Right kidney (tissue), 1 donor: ENCODE data around the gene LCN12.

Experiments used
- DNase-seq: peaks from one replicate; pipeline ENCODE4 v3.0.0-alpha.2; 2016

LCN12 gene

DNA sequence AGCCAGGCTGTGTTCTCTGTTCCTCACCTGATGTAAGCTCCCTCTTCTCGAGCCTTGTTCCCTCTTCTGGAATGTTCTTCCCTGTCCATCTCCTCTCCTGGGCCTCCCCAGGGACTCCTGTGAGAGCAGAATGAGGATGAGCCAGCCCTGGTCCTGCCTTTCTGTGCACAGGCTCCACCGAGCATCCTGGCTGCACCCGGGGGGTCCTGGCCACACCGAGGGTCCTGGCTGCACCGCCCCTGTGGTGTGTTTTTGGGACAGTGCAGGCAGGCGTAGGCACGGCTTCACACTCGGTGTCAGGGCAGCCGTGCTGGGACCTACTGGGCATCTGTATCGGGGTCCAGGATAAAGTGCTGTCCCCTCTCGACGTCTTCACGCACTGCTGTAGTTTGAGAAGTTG is 25.3 kb upstream of the LCN12 start:
- DNase-seq, result no peak

DNA sequence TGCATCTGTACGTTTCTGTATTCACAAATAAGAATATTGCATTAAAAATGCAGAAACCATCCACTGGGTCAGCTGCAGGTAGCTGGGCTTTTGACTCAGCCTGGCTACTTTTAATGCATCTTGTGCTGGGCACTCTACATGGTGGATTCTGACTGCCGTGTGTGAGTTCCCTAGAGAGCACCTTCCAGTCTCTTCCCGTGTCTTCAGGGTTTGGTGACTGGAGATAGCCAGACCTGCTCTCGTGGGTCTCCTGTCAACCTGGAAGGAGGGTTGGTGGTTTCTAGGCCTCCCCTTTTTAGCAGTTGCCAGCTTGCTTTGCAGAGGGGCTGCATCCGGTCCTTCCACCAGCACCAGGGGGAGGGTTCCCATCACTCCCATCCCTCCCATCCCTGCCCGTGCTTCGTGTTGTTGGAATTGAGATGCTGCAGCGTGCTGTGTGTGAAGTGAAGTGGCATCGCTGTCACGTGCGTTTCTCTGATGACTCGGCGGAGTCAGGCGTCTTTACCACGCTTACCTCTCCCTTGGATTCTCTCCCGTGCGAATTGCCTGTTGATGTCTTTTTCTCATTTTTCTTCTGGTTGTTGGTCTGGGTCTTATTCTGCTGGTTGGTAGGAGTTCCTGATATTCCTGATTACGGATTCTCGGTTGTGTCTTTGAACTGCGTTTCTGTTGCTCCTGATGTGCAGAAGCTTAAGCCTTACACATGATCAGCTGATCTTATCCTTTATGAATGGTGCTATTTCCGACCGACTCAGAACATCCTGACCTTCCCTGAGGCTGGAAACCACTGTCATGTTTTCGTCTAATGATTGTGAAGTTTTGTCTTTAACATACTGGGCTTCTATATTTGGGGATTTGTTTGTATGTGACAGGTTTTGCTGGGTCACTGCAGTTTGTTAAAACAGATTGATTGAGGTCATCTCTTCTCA is 24.5 kb upstream of the LCN12 start:
- DNase-seq, result no peak

DNA sequence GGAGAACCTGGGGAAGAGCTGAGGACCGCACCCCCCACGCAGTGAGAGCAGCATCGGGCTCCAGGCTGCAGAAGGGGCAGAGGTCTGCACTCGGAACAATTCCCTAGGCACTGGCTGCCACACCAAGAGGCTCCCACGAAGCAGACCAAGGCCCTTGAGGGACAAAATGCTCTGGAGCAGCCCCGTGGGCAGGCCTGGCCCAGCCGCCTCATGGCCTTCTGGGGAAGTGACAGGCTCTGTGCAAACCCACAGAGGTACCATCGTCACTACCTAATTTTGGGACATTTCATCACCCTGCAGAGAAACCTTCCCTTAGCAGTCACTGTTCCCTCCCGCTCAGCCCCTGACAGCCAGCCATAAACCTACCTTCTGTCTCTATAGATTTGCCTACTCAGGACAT is 23.5 kb upstream of the LCN12 start:
- DNase-seq, result no peak

DNA sequence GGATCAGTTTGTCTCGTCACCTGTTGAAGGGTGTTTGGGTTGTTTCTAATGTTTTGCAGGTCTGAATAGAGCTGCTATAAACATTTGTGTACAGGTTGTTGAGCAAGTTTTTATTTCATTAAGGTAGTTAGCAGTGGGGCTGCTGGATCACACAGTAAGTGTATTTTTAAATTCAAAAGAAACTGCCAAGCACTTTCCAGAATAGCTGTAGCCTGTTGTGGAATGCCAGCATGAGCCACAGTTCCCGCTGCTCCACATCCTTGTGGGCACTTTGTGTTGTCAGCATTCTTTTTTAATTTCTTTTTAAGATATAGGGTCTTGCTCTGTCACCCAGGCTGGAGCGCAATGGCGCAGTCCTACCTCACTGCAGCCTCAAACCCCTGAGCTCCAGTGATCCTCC is 22.1 kb upstream of the LCN12 start:
- no peak for DNase-seq

DNA sequence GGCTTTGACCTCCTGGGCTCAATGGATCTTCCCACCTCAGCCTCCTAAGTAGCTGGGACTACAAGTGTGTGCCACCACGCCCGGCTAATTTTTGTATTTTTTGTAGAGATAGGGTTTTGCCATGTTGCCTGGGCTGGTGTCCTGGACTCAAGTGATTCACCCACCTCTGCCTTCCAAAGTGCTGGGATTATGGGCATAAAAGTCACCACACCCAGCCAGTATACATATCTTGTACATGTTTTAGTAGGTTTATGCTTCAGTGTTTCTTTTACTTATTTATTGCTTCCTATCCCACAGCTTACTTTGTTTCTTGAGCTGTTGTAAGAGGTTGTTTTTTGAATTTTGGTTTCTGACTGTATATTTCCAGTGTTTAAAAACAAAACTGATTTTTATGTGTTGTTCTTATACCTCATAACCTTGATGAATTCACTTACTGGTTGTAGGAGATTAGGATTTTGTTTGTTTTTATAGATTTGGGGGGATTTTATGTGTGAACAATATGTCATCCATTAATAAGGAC is 20.4 kb upstream of the LCN12 start:
- DNase-seq, result no peak

DNA sequence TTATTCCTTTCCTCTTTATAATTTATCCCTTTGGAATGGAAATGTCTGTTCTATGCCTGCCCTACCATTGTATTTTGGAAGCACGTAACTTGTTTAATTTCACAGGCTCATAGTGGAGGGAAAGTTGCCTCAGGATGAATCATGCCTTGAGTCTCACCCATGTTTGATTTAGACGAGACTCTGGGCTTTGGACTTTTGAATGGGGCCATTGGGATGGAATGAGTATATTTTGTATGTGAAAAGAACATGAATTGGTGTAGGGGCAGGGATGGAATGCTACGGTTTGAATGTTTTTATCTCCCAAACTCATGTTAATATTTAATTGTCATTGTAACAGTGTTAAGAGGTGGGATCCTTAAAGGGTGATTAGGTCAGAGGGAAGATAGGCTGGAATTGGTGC is 17.8 kb upstream of the LCN12 start:
- no peak for DNase-seq

DNA sequence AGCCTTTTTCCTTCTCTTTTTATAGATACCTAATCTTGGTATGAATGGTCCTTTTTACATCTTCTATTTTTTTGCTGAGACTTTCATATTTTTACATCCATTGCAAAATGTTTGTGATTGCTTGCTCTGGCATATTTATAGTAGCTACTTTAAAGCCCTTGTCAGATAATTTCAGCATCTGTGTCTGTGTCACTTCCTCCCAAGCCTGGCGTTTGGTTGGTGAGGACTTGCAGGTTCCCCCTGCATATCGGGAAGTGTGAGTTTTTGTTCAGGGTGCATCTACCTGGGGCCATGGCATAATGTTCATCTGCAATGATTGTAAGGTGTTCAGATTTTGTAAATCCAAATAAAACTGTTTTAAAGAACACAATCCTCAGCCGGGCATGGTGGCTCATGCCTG is 16.4 kb upstream of the LCN12 start:
- no peak for DNase-seq

DNA sequence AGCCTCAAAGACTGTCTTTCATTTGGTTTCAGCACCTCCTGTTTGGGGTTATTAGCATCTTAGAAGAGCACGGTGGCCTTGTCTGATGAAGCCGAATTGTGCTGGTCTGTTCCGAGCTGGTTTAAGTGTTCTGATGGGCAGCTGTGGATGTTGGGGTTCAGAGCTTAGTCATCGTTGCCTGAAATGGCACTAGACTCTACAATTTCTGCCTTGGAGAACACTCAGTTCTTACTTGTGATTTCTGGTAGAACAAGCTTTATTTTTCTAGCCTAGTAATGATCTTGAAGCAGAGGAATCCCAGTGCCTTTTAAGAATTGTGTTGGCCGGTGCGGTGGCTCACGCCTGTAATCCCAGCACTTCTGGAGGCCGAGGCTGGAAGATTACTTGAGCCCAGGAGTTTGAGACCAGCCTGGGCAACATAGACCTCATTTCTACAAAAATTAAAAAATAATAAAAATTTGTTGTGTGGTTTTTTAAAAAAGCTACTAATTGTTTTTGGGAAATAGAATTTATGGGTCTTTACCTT is 15.4 kb upstream of the LCN12 start:
- no peak for DNase-seq

DNA sequence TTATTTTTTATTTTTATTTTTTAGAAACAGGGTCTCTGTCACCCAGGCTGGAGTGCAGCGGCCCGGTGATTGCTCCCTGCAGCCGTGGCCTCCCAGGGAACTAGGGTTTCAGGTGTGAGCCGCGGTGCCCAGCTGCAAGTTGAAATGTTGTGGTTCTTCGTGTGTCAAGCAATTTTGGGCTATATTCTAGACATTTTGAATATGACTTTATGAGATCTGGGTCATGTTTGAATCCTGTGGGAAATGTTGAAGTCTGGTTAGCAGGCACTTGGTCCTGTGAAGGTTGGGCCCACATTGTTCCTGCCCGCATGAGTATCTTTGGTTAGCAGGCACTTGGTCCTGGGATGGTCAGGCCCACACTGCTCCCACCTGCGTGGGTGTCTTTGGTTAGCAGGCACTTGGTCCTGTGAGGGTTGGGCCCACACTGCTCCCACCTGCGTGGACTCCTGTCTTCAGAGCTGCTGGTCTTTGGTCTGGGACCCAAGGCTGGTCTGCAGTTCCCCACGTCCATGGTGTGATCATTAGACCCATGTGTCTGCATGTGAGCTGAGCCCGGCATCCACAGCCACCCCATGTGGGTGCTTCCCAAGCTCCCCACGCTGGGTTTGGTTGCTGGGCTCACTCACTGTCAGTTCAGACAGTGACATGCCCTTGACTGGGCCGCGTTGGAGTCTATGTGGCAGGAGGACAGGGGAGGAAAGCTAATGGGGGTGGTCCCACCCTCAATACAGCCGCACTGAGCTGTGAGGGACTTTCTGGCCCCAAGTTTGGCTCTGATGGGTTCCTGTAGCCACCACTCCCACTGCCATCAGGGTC is 14.7 kb upstream of the LCN12 start:
- no peak for DNase-seq

DNA sequence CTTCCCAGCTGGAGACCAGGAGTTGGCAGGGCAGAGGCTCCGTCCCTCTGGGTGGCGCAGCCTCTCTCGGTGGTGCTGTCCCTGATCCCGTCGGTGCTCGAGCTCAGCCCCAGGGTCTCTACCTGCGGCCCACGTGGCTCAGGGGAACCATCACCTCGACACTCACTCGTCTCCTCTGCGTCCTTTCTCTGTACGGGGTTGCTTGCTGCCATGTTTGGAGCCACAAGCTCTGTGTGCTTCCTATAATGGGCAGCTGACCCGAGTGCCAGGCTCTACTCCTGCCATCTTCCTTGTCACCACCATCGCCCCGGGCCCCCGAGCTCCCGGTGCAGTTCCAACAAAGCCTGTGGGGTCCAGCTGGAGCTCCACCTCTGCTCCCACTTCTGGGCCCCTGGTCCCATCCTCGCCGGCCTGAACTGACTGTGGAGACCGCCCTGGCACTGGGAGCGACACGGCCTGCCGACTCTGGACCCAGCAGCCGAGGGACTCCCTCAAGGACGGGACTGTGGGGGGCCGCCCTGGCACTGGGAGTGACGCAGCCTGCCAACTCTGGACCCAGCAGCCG is 12.6 kb upstream of the LCN12 start:
- no peak for DNase-seq

DNA sequence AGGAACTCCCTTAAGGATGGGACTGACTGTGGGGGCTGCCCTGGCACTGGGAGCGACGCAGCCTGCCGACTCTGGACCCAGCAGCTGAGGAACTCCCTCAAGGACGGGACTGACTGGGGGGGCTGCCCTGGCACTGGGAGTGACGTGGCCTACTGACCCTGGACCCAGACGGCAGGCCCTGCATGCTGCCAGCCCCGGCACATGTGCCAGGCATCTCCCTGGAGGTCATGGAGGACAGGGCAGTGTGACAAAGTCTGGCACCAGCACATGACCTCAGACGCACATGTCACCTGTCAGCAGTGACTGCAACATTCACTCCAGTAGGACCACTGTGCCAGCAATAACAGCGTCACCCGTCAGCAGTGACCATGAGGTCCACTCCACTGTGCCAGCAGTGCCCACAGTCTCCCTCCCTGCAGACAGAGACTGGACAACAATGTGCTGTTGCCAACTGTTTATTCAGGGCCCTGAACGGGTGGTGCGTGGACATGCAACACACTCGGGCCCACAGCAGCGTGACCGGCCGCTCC is 12.0 kb upstream of the LCN12 start:
- no peak for DNase-seq

DNA sequence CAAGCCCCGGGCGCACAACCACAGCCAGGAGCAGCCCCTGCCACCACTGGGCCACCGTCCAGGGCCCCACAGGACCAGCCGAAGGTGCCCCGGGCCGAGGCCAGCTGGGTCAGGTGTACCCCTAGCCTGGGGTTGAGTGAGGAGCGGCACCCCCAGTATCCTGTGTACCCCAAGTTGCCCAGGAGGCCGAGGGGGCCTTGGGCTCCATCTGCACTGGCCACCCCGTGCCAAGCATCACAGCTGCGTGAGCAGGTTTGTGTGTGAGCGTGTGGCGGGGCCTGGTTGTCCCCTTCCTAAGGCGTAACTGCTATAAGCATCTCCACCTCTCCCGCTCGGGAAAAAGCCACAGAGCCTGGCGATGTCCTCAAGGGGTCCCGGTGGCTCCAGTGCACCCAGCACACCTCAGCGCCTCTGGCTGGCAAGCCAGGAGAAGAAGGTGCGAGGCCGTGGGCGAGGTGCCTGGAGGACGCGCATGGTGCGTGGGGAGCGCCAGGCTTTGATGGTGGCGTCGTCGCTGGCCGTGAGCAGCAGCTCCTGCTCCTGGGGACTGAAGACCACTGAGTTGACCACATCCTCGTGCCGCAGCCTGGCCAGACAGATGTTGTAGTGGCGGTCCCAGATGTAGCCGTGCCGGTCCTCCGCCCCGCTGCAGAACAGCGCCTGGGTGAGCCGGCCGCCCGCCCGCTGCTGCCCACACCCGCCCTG is 11.4 kb upstream of the LCN12 start:
- no peak for DNase-seq

DNA sequence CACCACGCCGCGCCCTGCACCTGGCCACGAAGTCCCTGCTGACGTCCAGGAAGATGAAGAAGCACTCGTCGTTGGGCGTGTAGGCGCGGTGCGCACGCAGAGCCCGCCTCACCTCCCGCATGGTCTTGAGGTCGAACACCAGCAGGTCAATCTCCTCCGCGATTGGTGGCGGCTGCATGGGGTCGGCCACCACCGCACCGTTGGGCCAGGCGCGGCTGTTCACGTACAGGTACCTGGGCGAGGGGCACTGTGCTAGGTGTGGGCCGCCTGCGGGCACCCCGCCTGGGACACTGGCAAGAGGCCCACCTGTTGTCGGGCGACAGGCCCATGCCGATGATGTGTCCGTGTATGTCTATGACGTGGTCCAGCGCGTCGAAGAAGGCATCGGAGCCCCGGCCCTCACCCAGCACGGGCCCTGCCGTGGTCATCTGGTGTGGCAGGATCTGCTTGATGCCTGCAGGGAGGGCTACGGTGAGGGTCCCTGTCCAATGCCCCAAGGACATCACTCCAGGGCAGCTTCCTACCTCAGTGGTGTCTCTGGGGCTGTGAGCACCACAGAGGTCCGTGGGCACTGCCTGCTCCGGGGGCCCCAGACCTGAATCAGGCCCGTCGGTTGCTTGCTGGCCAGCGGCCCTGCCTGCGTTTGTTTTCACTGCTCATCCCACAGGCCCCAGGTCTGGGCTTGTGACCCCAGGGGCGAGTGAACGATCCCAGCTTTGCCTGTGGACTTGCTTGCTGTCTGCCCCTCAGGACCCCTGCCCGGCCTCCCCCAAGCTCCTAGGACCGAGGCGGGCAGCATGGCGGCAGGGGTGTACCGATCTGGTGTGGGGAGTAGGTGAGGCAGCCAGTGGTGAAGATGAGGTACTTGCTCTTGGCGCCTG is 10.6 kb upstream of the LCN12 start:
- no peak for DNase-seq

DNA sequence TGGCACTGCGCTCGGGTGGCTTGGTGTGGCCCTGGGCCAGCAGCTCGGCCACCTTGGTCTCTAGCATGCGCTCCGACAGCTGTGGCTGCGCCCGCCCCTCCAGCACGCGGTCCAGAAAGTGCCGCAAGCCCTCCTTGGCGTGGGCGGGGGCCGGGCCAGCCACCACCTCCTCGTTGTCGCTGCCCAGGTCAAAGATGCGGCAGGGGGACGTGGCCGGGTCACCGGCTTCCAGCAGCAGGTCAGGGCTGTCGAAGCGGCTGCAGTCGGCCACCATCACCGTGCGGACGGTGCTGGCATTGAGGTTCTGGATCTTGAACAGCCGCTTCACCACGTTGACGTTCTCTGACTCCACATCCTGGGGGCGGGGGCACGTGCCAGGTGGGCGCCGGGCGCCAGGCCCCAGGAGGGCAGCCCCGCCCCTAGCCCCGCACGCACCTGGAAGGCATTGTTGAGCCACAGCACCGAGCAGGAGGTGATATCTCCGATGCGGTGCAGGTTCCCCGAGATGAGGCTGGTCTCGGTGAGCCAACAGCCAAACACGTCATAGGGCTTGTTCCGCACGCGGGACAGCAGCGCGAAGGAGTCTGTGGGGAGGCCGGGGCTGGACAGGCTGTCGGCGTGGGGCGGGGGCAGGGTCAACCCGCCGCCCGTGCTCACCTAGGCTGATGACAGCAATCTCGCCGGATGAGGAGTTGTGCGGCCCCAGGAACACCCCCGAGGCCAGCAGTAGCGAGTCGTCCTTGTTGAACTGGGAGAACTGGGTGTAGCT is 9.8 kb upstream of the LCN12 start:
- no peak for DNase-seq

DNA sequence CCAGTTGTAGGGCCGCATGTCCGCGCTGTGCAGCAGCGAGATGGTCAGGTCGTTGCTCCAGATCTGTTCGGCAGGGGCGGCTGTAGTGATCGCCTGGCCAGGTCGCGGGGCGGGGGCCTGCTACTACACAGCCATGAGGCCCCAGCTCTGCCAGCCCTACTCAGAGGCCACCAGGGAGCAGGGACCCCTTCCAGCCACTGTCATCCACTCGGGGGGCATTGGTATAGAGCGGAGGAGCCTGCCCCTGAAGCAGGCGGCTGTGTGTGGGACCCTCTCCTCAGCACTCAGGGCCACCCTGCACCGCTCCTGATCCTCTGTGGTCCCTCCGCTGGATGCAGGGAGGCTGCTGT is 9.2 kb upstream of the LCN12 start:
- no peak for DNase-seq

DNA sequence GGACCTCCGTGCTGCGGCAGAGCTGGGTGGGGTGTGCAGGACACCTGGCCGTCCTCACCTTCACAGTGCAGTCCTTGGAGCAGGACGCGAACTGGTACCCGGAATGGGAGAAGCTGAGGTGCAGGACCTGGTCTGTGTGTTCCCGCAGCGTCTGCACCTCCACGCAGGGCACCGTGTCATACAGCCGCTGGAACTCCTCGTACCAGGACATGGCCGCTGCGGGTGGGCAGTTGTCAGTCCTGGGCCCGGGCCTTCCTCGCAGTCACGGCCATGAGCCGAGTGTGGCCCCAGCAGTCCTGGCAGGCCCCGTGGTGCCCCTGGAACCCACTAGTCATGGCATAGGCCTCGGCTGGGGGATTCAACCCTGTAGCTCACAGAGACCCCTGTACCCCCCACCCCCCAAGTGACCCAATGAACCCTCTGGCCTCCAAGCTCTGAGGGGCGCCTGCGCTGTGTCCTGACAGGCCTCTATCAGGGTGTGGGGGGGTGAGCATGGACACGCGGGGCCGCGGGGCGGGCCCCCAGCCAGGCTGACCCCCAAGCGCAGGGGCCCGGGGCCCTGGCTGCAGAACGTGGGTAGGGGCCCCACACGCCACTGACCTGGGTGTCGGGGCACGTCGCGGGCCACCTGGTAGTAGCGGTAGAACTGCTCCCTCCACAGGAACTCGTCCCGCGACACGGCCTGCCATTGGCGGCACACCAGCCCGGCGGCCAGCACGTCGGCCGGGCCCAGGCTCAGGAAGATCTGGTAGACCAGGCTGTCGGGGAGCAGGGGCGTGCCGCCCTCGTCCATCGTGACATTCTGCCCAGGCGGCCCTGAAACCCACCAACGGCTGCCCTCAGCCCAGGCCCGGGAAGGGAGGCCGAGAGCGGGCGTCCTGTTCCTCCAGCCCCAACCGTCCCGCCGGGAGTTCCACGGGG is 8.5 kb upstream of the LCN12 start:
- peak; percentile 71 for DNase-seq

DNA sequence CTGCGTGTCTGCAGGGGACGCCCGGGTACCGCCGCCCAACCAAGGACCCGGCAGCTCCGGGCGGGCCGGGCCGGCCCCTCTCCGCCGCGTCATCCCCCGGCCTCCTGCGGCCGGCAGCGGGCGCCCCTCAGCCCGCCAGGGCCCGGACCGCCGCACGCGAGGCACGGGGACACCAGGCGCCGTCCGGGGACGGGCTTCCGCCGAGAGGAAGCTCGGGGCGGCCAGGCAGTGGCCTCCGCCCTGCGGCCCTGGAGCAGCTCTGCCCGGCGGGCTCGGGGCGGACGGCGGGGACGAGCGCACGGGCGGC is 7.9 kb upstream of the LCN12 start:
- DNase-seq, result peak; percentile 80

DNA sequence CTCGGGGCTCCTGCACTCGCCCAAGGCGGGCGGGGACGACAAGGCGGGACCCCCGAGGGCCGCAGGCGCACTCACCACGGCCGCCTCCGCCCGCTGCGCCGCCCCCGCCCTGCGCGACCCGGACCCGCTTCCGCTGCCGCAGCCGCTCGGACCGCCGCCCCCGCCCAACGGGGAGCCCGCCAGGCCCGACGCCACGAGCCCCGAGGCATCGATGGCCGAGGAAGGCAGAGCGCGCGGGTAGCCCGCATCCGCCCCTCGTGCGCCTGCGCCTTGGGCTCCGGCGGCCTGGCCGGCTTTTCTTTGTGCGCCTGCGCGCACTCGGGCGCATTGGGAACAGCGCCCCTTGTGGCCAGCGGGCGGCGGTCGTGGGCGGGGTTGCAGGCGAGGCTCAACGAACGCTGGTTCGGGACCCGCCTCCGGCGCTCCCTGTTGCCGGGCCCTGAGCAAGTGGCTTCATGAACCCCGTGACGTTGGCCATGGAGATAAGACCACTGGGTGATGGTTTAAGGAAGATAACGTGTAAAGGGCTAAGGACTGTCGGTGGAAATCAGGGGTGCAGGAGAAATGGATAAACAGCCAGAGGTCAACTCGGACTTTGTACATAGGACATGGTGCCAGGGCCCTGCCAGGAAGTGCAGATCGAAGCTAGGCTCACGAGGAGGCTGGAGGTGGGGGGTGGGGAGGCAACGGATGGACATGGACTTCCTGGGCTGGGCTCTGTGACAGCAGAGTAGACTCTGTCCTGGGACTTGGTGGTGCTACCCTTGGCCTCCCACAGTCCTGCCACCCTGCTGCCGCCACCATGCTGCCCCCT is 7.3 kb upstream of the LCN12 start, which contains the start of the genes C8G and FBXW5:
C8G (plus strand) TSS at position 725 of the 814 bp plus-strand sequence; CDS start at position 803, 78 bp downstream.
FBXW5 (minus strand) TSS at position 220 of the 814 bp plus-strand sequence. CDS start 655 bp downstream, outside the sequence.
- DNase-seq, result peak; percentile 89
